Fibroblast of lung (primary cell): ENCODE measurements around the gene SEMA4C. TPM values are rescaled to one million over a fixed set of nuclear protein-coding genes. Genes with fewer than 3 reads are reported as not detected.

Experiments
- DNase-seq, 2 donors: peaks; one replicate each; pipeline versions ENCODE4 v3.0.0 to v3.0.0-alpha.2; 2010; ENCODE audit warnings: low read depth in 2 of 2
- H2AFZ ChIP-seq: 2 replicates; pipeline ENCODE4 v1.5.1; 2012; ENCODE audit warnings: low read length, control low read depth, inconsistent platforms
- H3K27ac ChIP-seq: 2 replicates; pipeline ENCODE4 v1.5.1; 2011; ENCODE audit warnings: low read length, control low read depth; ENCODE audit not compliant: insufficient read depth
- H3K27me3 ChIP-seq: 2 replicates; pipeline ENCODE4 v1.5.1; 2011; ENCODE audit warnings: mild to moderate bottlenecking, low read length; ENCODE audit not compliant: control insufficient read depth, insufficient read depth
- H3K36me3 ChIP-seq: 2 replicates; pipeline ENCODE4 v1.5.1; 2011; ENCODE audit warnings: low read length; ENCODE audit not compliant: control insufficient read depth, insufficient read depth
- H3K4me1 ChIP-seq: 2 replicates; pipeline ENCODE4 v1.5.1; 2011; ENCODE audit warnings: low read length; ENCODE audit not compliant: control insufficient read depth, insufficient read depth; ENCODE audit errors: extremely low read depth
- H3K4me2 ChIP-seq: 2 replicates; pipeline ENCODE4 v1.5.1; 2011; ENCODE audit warnings: low read length, control low read depth; ENCODE audit not compliant: insufficient read depth; ENCODE audit errors: extremely low read depth
- H3K4me3 ChIP-seq, 4 experiments: fragments of 200-600 bp in 1 of 4; sonication (generic) in 1 of 4; replicated peaks in 1 of 4; 2 replicates each; pipeline ENCODE4 v1.5.1; 2011 to 2016; ENCODE audit warnings: low read length in 4 of 4, low read depth in 3 of 4, mild to moderate bottlenecking in 3 of 4, control low read depth in 2 of 4, inconsistent platforms in 1 of 4, mixed read lengths in 1 of 4; ENCODE audit not compliant: insufficient read depth in 1 of 4; ENCODE audit errors: control extremely low read depth in 1 of 4
- H3K79me2 ChIP-seq: 2 replicates; pipeline ENCODE4 v1.5.1; 2012; ENCODE audit warnings: mild to moderate bottlenecking, low read length, inconsistent platforms; ENCODE audit not compliant: control insufficient read depth, insufficient read depth
- H3K9ac ChIP-seq: 2 replicates; pipeline ENCODE4 v1.5.1; 2011; ENCODE audit warnings: mild to moderate bottlenecking, low read length, control low read depth; ENCODE audit not compliant: insufficient read depth
- H3K9me3 ChIP-seq: 2 replicates; pipeline ENCODE4 v1.5.1; 2012; ENCODE audit warnings: low read depth, low read length; ENCODE audit not compliant: control insufficient read depth, insufficient read depth
- H4K20me1 ChIP-seq: 2 replicates; pipeline ENCODE4 v1.5.1; 2011; ENCODE audit warnings: low read length; ENCODE audit not compliant: control insufficient read depth, insufficient read depth; ENCODE audit errors: extremely low read depth
- EZH2 ChIP-seq: IDR thresholded peaks from 2 replicates; pipeline ENCODE4 v1.5.1; 2012; ENCODE audit warnings: low read length, control low read depth, mild to moderate bottlenecking; ENCODE audit errors: missing control alignments
- polyA plus RNA-seq, 2 donors: library from polyadenylated mRNA; depleted of rRNA in 1 of 2; stranded (reverse) in 1 of 2; unstranded in 1 of 2; fragments of >200 nt; gene quantifications; 2 replicates each; pipeline ENCODE4 v1.2.1, GENCODE V29; 2011 to 2012; ENCODE audit warnings: missing spikeins in 1 of 2
- total RNA-seq: library from RNA; depleted of rRNA; stranded (reverse); fragments of >200 nt; gene quantifications from 2 replicates; pipeline ENCODE4 v1.2.1, GENCODE V29; 2014
- TF ChIP-seq, protein P1 (sequence below), 2 donors: IDR thresholded peaks in 1 of 2; conservative IDR thresholded peaks in 1 of 2; 1 replicate in 1 of 2; 2 replicates in 1 of 2; pipeline ENCODE4 v1.5.1; 2011 to 2012; ENCODE audit warnings: low read length in 2 of 2, control low read depth in 1 of 2, inconsistent platforms in 1 of 2, low read depth in 1 of 2, mild to moderate bottlenecking in 1 of 2

The SEMA4C gene
- total and polyA plus RNA-seq, 2 donors (not counting 1 experiment from before 2014, with no cell fraction given): 12.7 to 17.5 TPM

DNA sequence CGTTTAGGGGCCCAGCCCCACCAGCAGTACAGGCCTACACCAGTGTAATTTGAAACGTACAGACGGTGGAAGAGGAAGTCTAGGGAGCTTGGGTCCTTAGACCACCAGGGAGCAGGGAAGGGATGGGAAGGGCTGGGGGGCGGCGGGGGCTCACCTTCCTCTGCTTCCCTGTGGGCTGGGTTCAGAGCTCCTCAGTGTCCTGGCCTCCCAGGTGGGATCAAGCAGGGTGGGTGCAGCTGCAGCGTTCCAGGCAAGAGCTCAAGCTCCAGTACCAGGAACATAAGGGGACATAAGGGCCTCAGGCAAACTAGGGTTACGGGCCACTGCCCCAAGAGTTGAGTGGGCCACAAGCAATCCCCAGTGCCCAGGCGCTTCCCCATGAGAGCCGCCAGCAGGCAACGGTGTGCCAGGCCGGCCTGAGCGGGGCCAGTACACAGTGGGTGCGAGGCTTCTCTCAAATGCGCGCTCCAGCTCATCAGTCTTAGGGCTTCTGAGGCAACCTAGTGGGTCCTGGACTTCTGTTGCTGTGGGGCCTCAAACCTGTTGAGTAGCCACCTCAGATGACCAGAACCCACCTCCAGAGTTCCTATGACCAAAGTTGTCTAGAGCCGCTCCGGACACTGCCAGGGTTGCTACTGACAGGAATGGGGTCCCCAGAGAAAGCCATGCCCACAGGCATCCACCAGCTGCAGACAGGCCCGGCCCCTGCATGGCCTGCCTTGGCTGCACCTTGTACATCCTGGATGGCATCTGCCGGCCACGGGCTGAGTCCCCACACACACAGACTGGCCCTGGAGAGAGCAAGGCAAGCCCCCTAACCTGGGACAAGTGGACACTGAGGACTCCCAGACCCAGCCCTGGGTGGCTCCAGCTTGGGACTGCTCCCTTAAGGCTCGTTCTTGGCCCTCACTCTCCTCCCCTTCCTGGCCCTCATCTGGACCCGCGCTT lies 31.3 kb downstream of the SEMA4C start:
- Histone ChIP-seq H3K27me3 (no peaks in the 10 kb centered on the region), H3K4me2 (no peak overlapping the region), H4K20me1 (no peaks in the 10 kb centered on the region), H2AFZ (no peak overlapping the region), H3K9me3 (no peaks in the 10 kb centered on the region), H3K36me3 (peaks cover 1% of the 10 kb centered on the region), H3K9ac (no peak overlapping the region), H3K4me1 (no peaks in the 10 kb centered on the region), H3K27ac (no peak overlapping the region), H3K4me3 (no peak overlapping the region), H3K79me2 (no peaks in the 10 kb centered on the region)
- DNase-seq: no peak
- TF ChIP-seq, protein P1, sequence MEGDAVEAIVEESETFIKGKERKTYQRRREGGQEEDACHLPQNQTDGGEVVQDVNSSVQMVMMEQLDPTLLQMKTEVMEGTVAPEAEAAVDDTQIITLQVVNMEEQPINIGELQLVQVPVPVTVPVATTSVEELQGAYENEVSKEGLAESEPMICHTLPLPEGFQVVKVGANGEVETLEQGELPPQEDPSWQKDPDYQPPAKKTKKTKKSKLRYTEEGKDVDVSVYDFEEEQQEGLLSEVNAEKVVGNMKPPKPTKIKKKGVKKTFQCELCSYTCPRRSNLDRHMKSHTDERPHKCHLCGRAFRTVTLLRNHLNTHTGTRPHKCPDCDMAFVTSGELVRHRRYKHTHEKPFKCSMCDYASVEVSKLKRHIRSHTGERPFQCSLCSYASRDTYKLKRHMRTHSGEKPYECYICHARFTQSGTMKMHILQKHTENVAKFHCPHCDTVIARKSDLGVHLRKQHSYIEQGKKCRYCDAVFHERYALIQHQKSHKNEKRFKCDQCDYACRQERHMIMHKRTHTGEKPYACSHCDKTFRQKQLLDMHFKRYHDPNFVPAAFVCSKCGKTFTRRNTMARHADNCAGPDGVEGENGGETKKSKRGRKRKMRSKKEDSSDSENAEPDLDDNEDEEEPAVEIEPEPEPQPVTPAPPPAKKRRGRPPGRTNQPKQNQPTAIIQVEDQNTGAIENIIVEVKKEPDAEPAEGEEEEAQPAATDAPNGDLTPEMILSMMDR (conservative IDR thresholded peaks at IDR 0.05 in 1 of 2, IDR thresholded peaks at IDR 0.05 in 1 of 2; ENCODE audit: low read depth in 1 of 2, low read length in 2 of 2): no peak
- no peak for TF ChIP-seq EZH2

DNA sequence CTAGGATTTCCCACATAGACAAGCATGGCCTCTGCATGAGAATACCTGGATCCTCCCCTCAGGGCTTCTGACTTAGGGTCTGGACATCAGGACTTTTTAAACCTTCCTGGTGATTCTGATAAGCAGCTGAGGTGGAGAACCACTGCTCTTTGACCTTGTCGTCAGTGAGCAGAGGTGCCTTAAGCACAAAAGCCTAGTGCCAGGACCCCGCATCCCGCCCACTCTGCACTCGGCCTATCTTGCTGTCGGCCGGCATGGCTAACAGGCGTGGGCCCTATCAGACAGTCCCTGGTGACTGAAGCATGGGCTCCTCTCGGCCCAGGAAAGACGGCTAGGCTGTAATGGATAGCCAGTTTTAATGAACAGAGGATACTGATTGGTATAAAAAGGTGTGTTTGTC lies 32.3 kb downstream of the SEMA4C start:
- Histone ChIP-seq H3K36me3 (peaks cover 6% of the 10 kb centered on the region), H3K27ac (no peak overlapping the region), H3K9me3 (no peaks in the 10 kb centered on the region), H3K4me3 (no peak overlapping the region), H2AFZ (no peak overlapping the region), H3K4me1 (peaks cover 7% of the 10 kb centered on the region), H3K79me2 (no peaks in the 10 kb centered on the region), H3K4me2 (no peak overlapping the region), H4K20me1 (no peaks in the 10 kb centered on the region), H3K27me3 (no peaks in the 10 kb centered on the region), H3K9ac (no peak overlapping the region)
- TF ChIP-seq, protein P1 (conservative IDR thresholded peaks at IDR 0.05 in 1 of 2, IDR thresholded peaks at IDR 0.05 in 1 of 2; ENCODE audit: low read depth in 1 of 2, low read length in 2 of 2): no peak
- no peak for TF ChIP-seq EZH2
- DNase-seq: no peak

DNA sequence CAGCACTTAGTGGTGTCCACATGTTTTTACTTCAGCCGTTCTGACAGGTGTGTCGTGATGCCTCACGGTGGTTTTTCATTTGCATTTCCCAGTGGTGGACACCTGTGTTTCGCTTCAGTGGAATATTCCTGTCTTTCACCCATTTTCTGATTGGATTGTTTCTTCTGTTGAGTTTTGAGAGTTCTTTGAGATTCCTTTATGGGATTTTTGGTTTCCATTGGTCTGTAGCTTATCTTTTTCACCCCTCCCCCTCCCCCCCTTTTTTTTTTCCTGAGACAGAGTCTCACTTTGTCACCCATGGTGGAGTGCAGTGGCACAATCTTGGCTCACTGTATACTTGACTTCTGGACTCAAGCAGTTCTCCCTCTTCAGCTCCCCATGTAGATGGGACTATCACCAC lies 34.0 kb downstream of the SEMA4C start:
- Histone ChIP-seq H3K4me1 (peaks cover 7% of the 10 kb centered on the region), H3K4me3 (no peak overlapping the region), H3K9me3 (no peaks in the 10 kb centered on the region), H3K79me2 (no peaks in the 10 kb centered on the region), H3K9ac (no peak overlapping the region), H3K27ac (no peak overlapping the region), H3K27me3 (no peaks in the 10 kb centered on the region), H4K20me1 (no peaks in the 10 kb centered on the region), H2AFZ (no peak overlapping the region), H3K4me2 (no peak overlapping the region), H3K36me3 (peaks cover 6% of the 10 kb centered on the region)
- no peak for DNase-seq
- TF ChIP-seq, protein P1 (conservative IDR thresholded peaks at IDR 0.05 in 1 of 2, IDR thresholded peaks at IDR 0.05 in 1 of 2; ENCODE audit: low read depth in 1 of 2, low read length in 2 of 2): no peak
- no peak for TF ChIP-seq EZH2
